HG03097 (cell line): ENCODE measurements around the gene ATXN1.
"Not testable (repeated sequence)": the region's sequence is repeated elsewhere in the genome, so short reads cannot be mapped to it uniquely, and the experiment has no call there.

Experiments used
- ATAC-seq: cut with Tn5 transposase; IDR thresholded peaks from one replicate; pipeline ENCODE4 v1.9.1; 2021; ENCODE audit not compliant: unreplicated experiment, low FRiP score

Gene ATXN1

GRCh38 chr6:16380220-16380809 is 380.9 kb downstream of the ATXN1 start:
- ATAC-seq: no peak

GRCh38 chr6:16378360-16378759 is 382.9 kb downstream of the ATXN1 start:
- not testable (repeated sequence) for ATAC-seq

- ATAC-seq: no peak
Measured at GRCh38 chr6:16377470-16377869, 383.8 kb downstream of the ATXN1 start.

DNA sequence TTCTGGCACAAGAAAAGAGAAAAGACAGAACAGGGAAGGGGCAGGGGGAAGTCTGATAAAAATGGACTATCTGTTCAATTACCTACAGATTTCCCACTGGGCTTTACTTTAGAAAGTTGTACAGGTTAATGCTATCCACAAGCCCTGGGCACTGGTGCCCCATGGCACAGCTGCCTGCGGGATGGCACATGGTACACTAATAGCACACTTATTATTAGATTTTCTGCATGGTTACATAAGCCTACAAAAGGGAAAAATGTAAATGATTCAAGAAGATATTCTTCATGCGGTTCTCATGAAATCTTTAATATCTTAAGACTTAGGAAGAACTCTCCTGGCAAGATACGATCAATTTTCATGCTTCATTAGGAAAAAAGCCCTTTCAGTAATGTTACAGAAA is 385.4 kb downstream of the ATXN1 start:
- ATAC-seq: no peak

GRCh38 chr6:16375206-16375605 is 386.1 kb downstream of the ATXN1 start:
- ATAC-seq: no peak

- no peak for ATAC-seq
Measured at GRCh38 chr6:16374461-16375200, 386.6 kb downstream of the ATXN1 start.

DNA sequence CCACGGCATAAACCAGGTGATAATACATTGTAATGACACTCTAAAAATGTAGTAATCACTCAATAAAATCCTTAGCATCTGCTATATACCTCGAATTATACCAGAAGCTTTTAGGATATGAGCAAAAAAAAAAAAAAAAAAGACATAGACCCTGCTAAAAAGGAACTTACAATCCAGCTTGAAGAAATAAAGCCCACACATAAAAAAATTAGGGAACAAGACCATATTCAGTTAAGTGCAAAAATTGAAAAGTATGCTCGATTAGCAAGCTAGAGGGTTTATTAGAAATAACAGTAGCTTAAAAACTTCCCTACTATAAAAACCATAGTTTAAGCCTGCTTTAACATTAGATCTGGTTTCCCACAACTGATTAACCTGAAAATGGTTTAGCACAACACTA is 387.2 kb downstream of the ATXN1 start:
- ATAC-seq: no peak

GRCh38 chr6:16372029-16372776 is 389.1 kb downstream of the ATXN1 start:
- no peak for ATAC-seq

DNA sequence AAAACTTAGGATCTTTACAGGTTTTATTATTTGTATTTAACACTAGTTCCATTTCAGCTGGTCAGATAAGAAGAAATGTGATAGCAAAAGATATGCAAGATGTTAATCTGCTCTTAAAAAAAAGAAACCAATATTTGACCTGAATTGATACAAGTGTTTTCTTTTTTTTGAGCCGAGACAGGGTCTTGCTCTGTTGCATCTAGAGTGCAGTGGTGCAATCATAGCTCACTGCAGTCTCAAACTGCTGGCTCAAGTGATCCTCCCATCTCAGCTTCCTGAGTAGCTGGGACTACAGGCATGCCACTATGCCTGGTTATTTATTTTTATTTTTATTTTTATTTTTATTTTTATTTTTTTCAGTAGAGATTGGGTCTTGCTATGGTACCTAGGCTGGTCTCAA is 389.9 kb downstream of the ATXN1 start:
- ATAC-seq: no peak

GRCh38 chr6:16370943-16371342 is 390.3 kb downstream of the ATXN1 start:
- ATAC-seq: no peak

GRCh38 chr6:16369989-16370388 is 391.3 kb downstream of the ATXN1 start:
- ATAC-seq: no peak

GRCh38 chr6:16369140-16369745 is 392.0 kb downstream of the ATXN1 start:
- ATAC-seq: no peak

- ATAC-seq: no peak
Measured at GRCh38 chr6:16367571-16367970, 393.7 kb downstream of the ATXN1 start.

- no peak for ATAC-seq
Measured at GRCh38 chr6:16363749-16364148, 397.5 kb downstream of the ATXN1 start.

DNA sequence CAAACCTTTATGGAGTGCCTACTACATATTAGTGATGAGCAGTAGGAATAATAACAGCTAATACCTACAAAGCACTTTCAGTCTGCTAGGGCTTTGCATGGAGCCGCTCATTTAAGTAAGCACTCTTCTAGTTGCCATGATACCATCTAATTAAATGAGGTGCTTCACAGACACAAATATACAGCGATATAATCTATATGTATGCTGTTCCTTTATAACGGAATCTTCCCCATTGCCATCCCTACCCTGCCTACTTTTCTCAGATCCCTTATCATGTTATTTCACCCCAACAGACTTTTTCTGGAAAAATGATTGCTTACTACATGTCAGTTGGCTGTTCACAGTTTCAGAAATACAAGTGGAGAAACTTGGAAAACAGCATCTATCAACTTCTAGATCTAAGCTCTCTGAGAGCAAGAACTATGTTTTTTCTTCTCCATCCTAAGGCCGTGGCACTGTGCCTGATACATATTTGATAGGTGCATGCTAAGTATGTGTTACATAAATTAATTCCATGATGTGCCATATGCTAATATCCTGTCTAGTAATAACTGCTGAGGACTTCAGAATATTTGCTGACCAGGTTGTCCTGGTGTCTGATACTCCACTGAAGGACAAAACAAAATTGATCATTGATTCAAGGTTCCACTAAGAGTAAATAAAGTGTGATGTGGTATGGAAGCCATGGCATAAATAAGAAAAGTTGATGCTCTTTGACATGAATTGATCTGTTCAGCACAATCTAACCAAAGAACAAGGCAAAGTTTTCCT is 398.3 kb downstream of the ATXN1 start:
- ATAC-seq: no peak

DNA sequence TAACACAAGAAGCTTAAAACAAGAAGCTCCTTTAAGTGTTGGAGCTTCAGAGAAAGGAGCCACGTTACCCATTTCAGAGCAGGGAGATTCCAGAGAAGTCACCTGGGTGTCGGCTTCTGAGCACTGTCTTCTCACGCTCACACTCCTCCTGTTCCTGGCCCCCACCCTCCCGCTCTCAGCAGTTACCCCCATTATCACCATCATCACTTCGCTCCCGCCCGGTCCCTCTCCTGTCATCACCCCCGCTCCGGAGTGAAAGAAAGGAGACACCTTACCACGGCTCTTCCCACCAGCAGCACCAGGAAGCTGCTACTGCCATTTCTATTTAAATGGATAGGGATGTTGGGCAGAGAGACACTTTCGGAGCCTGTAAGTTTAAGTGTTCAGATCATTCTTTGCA is 399.0 kb downstream of the ATXN1 start:
- no peak for ATAC-seq

DNA sequence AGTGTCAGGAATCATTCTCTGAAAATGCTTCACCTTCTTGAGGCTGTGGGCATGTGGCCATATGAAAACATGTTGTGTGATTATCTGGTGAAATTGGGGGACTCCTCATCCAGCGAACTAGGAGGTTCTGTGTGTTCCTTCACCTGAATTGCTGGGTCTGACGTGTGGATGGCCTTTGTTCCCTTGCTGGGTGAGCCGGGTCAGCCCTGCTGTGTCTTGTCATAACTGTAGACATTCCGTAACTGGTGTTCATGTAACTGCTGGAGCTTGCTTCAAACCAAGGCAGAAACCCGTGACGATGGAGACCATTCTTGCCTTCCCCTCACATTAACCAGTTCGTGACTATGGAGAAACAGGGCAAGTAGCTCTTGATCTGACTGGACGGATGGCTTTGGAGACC is 399.4 kb downstream of the ATXN1 start:
- no peak for ATAC-seq

GRCh38 chr6:16361121-16361520 is 400.1 kb downstream of the ATXN1 start:
- no peak for ATAC-seq

DNA sequence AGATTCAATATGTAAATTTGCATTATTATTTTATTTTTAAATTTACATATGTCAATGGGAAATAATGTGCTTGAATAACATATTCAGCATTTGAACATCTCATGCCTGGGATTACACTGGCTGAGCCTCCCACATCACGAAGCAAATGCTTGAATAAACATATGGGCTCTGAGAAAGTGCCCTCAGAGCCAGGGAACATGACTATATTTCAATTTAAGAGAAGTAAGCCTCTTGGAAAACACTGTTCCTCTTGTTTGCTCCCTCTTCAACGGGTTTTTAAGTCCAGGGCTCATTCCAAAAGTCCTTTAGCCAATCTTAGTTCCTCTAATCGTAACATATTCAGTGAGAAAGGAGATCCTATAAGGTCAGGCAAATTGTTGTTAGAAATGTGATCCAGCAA is 400.9 kb downstream of the ATXN1 start:
- no peak for ATAC-seq

DNA sequence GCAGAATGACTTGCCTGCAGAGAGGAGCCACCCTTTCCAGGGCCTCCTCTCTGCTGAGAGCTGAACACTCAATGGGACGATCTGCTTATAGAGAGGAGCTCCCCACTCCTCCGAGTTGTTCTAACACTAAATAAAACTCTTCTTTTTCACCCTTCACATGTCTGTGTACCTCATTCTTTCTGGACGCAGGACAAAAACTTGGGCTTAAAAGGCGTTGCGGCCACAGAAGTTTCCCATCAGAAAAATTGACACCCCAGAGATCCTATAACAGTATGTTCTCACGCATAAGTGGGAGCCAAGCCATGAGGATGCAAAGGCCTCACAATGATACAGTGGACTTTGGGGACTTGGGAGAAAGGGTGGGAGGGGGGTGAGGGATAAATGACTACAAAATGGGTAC is 401.7 kb downstream of the ATXN1 start:
- ATAC-seq: no peak
